ENCODE data around the gene BABAM2. TPM values are rescaled to one million over a fixed set of nuclear protein-coding genes. Genes with fewer than 3 reads are reported as not detected.

BABAM2 gene
- total RNA-seq, 4 donors from 2014 or later = 35.5 to 44.9 (median 39.9) TPM

DNA sequence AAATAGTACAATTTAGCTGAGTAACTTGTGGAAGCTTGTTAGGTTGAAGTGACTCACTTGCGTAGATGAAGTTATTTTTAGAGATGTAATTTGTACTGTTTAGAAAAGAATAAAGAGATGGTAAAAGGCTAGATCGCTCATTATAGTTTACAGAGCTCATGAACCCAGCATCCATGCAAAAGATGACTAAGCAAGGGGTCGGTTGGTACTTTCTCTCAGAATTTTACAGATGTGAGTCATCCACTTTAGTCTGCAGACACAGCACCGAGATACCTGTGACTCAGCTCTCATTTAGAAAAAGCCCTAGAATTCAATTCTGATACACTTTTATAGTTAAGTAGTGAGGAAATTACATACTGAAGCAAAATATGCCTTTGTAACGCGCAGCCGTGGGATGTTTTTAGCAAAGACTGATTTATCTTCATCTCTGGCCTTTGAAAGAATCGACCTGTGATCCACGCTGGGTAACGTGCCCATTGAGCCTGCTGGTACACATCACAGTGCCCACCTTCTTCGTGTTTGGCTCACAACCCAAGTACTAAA lies 385.6 kb downstream of the BABAM2 start:
- TF ChIP-seq POLR2A (IDR thresholded peaks at IDR 0.05; ENCODE audit: low read depth) (no peak), POLR2AphosphoS5 (IDR thresholded peaks at IDR 0.05) (peak; percentile 39 to 67)
- no peak for DNase-seq (ENCODE audit: extremely low spot score)
- Histone ChIP-seq H3K27me3 (no peaks in the 10 kb centered on the region), H3K4me3 (no peak overlapping the region), H3K27ac (replicated peaks in 1 of 4) (peak overlapping the region; percentile 69 to 79 (median 76)), H3K4me1 (peaks cover 24 to 37% (median 30%) of the 10 kb centered on the region in 4 donors), H3K9me3 (no peaks in the 10 kb centered on the region), H3K36me3 (peaks cover 0 to 4% (median 0%) of the 10 kb centered on the region in 4 donors)
- intact Hi-C loops (cut with DNase I) = loop anchor here (5.0 kb wide), 1 partner anchor 111 kb away; no protein-coding TSS in a partner anchor
- WGBS = 32% methylated on average over 11 of the region's 11 CpGs

DNA sequence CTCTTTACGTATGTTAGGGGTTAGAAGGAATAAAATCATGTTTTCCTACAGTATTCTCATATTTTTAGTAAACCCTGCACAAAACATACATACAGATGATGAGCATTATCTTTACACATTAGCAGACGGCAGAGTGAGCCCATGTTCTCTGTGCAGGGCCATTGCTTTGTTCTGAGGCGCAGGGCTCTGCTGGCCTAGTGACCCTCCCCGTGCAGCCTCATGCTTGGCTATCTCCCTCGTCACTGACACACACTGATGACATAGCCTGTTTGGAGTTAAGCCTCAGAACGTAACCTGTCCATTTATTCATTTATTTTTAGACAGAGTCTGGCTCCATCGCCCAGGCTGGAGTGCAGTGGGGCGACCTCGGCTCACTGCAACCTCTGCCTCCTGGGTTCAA lies 386.3 kb downstream of the BABAM2 start:
- WGBS = 57% methylated on average over 9 of the region's 9 CpGs
- TF ChIP-seq, protein P1, sequence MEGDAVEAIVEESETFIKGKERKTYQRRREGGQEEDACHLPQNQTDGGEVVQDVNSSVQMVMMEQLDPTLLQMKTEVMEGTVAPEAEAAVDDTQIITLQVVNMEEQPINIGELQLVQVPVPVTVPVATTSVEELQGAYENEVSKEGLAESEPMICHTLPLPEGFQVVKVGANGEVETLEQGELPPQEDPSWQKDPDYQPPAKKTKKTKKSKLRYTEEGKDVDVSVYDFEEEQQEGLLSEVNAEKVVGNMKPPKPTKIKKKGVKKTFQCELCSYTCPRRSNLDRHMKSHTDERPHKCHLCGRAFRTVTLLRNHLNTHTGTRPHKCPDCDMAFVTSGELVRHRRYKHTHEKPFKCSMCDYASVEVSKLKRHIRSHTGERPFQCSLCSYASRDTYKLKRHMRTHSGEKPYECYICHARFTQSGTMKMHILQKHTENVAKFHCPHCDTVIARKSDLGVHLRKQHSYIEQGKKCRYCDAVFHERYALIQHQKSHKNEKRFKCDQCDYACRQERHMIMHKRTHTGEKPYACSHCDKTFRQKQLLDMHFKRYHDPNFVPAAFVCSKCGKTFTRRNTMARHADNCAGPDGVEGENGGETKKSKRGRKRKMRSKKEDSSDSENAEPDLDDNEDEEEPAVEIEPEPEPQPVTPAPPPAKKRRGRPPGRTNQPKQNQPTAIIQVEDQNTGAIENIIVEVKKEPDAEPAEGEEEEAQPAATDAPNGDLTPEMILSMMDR (IDR thresholded peaks at IDR 0.05) = no peak
- TF ChIP-seq EP300 (IDR thresholded peaks at IDR 0.05) = no peak
- TF ChIP-seq POLR2A (IDR thresholded peaks at IDR 0.05; ENCODE audit: low read depth) = no peak
- TF ChIP-seq POLR2AphosphoS5 (IDR thresholded peaks at IDR 0.05) = no peak
- H3K9me3 ChIP-seq = no peaks in the 10 kb centered on the region

DNA sequence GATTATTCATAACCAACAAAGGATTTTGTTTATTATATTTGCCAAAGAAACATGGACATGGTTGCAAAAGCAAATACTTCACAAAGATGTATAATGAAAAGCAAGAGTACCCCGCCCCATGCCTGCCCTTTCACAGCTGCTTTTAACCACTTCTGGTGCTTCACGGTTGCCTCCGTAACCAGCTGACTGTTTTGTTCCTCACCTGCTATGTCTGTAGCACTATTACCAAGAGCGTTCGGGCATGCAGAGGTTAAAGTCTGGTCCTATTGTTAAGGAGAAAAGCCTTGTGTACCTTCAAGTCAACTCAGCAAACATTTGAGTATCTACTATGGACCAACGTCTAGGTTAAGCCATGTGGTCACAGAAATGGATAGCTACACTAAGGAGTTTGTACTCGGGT lies 386.9 kb downstream of the BABAM2 start:
- intact Hi-C loops (cut with DNase I) = loop anchor here (5.0 kb wide), 1 partner anchor 110 kb away; no protein-coding TSS in a partner anchor
- no peak for TF ChIP-seq POLR2A (IDR thresholded peaks at IDR 0.05; ENCODE audit: low read depth)
- TF ChIP-seq, protein P1 (IDR thresholded peaks at IDR 0.05) = no peak
- no peak for TF ChIP-seq EP300 (IDR thresholded peaks at IDR 0.05)
- TF ChIP-seq POLR2AphosphoS5 (IDR thresholded peaks at IDR 0.05) = no peak

More for the DNA sequence above, 386.3 kb downstream of the BABAM2 start:
- Histone ChIP-seq H3K27ac (replicated peaks in 1 of 4) (peak overlapping the region; percentile 69 to 79 (median 76)), H3K36me3 (peaks cover 0 to 4% (median 0%) of the 10 kb centered on the region in 4 donors), H3K4me3 (no peak overlapping the region), H3K4me1 (peaks cover 24 to 32% (median 30%) of the 10 kb centered on the region in 4 donors), H3K27me3 (no peaks in the 10 kb centered on the region)
- intact Hi-C loops (cut with DNase I) = loop anchor here (5.0 kb wide), 1 partner anchor 110 kb away; no protein-coding TSS in a partner anchor
- DNase-seq (ENCODE audit: extremely low spot score) = no peak

DNA sequence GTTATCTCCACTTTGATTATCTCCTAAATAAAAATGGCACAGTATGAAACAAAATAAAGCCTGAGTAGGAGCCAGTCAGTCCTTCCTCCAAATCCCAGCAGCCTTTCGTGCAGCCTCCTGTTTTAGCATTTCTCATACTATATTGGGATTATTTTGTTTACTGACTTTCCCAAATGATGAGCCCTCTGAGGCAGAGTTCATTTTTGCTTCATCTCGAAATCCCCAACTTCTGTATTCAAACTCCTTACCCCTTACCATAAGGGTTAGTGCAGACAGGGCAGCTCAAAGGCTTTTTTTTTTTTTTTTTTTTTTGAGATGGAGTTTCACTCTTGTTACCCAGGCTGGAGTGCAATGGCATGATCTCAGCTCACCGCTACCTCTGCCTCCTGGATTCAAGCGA lies 388.8 kb downstream of the BABAM2 start:
- no peak for DNase-seq (ENCODE audit: extremely low spot score)
- Histone ChIP-seq H3K27ac (replicated peaks in 1 of 4) (no peak overlapping the region), H3K36me3 (no peaks in the 10 kb centered on the region), H3K27me3 (no peaks in the 10 kb centered on the region), H3K9me3 (no peaks in the 10 kb centered on the region), H3K4me3 (no peak overlapping the region), H3K4me1 (peaks cover 23 to 28% (median 27%) of the 10 kb centered on the region in 4 donors)
- TF ChIP-seq, protein P1 (IDR thresholded peaks at IDR 0.05) = no peak
- TF ChIP-seq POLR2AphosphoS5 (IDR thresholded peaks at IDR 0.05) = no peak
- TF ChIP-seq EP300 (IDR thresholded peaks at IDR 0.05) = no peak
- no peak for TF ChIP-seq POLR2A (IDR thresholded peaks at IDR 0.05; ENCODE audit: low read depth)
- 93% methylated on average over 4 of the region's 4 CpGs for WGBS
- intact Hi-C loops (cut with DNase I) = loop anchor here (5.0 kb wide), 1 partner anchor 108 kb away; no protein-coding TSS in a partner anchor

More for the DNA sequence above, 386.9 kb downstream of the BABAM2 start:
- H3K36me3 ChIP-seq = peaks cover 0 to 4% (median 0%) of the 10 kb centered on the region in 4 donors
- 91% methylated on average over 7 of the region's 7 CpGs for WGBS
- H3K9me3 ChIP-seq = no peaks in the 10 kb centered on the region
- peaks cover 24 to 32% (median 29%) of the 10 kb centered on the region in 4 donors for H3K4me1 ChIP-seq
- H3K27ac ChIP-seq (replicated peaks in 1 of 4) = no peak overlapping the region
- H3K27me3 ChIP-seq = no peaks in the 10 kb centered on the region
- no peak for DNase-seq (ENCODE audit: extremely low spot score)
- no peak overlapping the region for H3K4me3 ChIP-seq

DNA sequence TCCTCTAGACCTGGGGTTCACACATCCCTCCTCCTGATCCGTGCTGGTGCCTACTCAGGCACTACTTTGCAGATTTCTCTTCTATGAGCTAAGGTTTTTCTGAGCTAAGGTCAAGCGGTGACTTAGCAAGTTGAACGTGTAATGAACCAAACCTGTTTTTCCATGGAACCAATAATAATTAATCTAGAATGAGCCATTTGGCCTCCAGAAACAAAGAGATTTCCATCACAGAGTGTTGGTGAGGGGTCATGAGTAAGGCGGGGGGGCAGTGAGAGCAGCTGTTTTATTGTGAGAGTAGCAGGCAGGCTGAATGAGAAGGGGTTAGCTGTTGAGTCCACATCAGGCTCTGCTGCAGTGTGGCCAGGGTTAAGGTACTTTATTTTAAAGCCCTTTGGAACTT lies 390.1 kb downstream of the BABAM2 start:
- WGBS = 96% methylated on average over 4 of the region's 4 CpGs
- intact Hi-C loops (cut with DNase I) = no loop called here
- no peaks in the 10 kb centered on the region for H3K36me3 ChIP-seq
- H3K27me3 ChIP-seq = no peaks in the 10 kb centered on the region
- H3K9me3 ChIP-seq = no peaks in the 10 kb centered on the region
- peaks cover 10 to 15% (median 14%) of the 10 kb centered on the region in 4 donors for H3K4me1 ChIP-seq
- no peak overlapping the region for H3K27ac ChIP-seq (replicated peaks in 1 of 4)
- no peak for DNase-seq (ENCODE audit: extremely low spot score)
- TF ChIP-seq POLR2A (IDR thresholded peaks at IDR 0.05; ENCODE audit: low read depth) = no peak
- TF ChIP-seq POLR2AphosphoS5 (IDR thresholded peaks at IDR 0.05) = no peak
- TF ChIP-seq EP300 (IDR thresholded peaks at IDR 0.05) = no peak
- H3K4me3 ChIP-seq = no peak overlapping the region

Data from esophagus muscularis mucosa (tissue), 4 donors.